Inflammatory macrophage treated with lipopolysaccharide for 1 hour (primary cell): ENCODE data around the gene SERTAD1.

Source experiments
- DNase-seq, 2 donors: peaks; one replicate each; pipeline ENCODE4 v3.0.0-alpha.2; 2020 to 2022

SERTAD1 gene

GRCh38 chr19:40398417-40399131 is 27.2 kb downstream of the SERTAD1 start:
- DNase-seq, result peak; percentile 62 to 80

- no peak for DNase-seq
Measured at GRCh38 chr19:40397568-40397906, 28.3 kb downstream of the SERTAD1 start.

- DNase-seq, result no peak
Measured at GRCh38 chr19:40396886-40397567, 28.8 kb downstream of the SERTAD1 start.

GRCh38 chr19:40395956-40396355 is 29.8 kb downstream of the SERTAD1 start:
- no peak for DNase-seq

- no peak for DNase-seq
Measured at GRCh38 chr19:40394816-40395210, 31.0 kb downstream of the SERTAD1 start.

- DNase-seq, result no peak
Measured at GRCh38 chr19:40393894-40394815, 31.6 kb downstream of the SERTAD1 start.

GRCh38 chr19:40392894-40393517 is 32.8 kb downstream of the SERTAD1 start:
- no peak for DNase-seq

- no peak for DNase-seq
Measured at GRCh38 chr19:40392123-40392522, 33.7 kb downstream of the SERTAD1 start.

- DNase-seq, result no peak
Measured at GRCh38 chr19:40390084-40390742, 35.6 kb downstream of the SERTAD1 start, which contains the start of gene HIPK4. Gene HIPK4, minus strand, starts transcription at chr19:40390181. Its CDS starts 279 bp downstream, at chr19:40389902.

GRCh38 chr19:40389404-40390083 is 36.2 kb downstream of the SERTAD1 start:
- DNase-seq, result no peak

GRCh38 chr19:40388481-40388880 is 37.3 kb downstream of the SERTAD1 start:
- no peak for DNase-seq

- no peak for DNase-seq
Measured at GRCh38 chr19:40387155-40387554, 38.6 kb downstream of the SERTAD1 start.

GRCh38 chr19:40383668-40384248 is 42.0 kb downstream of the SERTAD1 start:
- DNase-seq, result no peak

- no peak for DNase-seq
Measured at GRCh38 chr19:40381321-40381720, 44.5 kb downstream of the SERTAD1 start.

- no peak for DNase-seq
Measured at GRCh38 chr19:40380199-40381037, 45.4 kb downstream of the SERTAD1 start.

- no peak for DNase-seq
Measured at GRCh38 chr19:40379446-40380198, 46.2 kb downstream of the SERTAD1 start.

- DNase-seq, result no peak
Measured at GRCh38 chr19:40378509-40378908, 47.3 kb downstream of the SERTAD1 start.

- no peak for DNase-seq
Measured at GRCh38 chr19:40377876-40378385, 47.9 kb downstream of the SERTAD1 start.

GRCh38 chr19:40376286-40376862 is 49.4 kb downstream of the SERTAD1 start:
- DNase-seq, result no peak
